Memory B cell (primary cell): ENCODE data around the gene ZMAT5.

Experiments used
- ATAC-seq: fragments of 150-1000 bp; cut with Tn5 transposase; 2 replicates; pipeline ENCODE4 v1.10.0; 2021; ENCODE audit warnings: low read depth, mild to moderate bottlenecking, moderate library complexity
- DNase-seq, 2 donors: peaks; one replicate each; pipeline ENCODE4 v3.0.0; 2022; ENCODE audit warnings: low spot score in 2 of 2
- H3K27ac Mint-ChIP-seq: one replicate; pipeline ENCODE4 v1.8.0; 2022; ENCODE audit warnings: mild to moderate bottlenecking, moderate library complexity, mixed read lengths
- H3K27me3 Mint-ChIP-seq: one replicate; pipeline ENCODE4 v1.8.0; 2022; ENCODE audit warnings: mixed read lengths
- H3K36me3 Mint-ChIP-seq: one replicate; pipeline ENCODE4 v1.8.0; 2022; ENCODE audit warnings: mild to moderate bottlenecking, mixed read lengths
- H3K4me1 Mint-ChIP-seq: one replicate; pipeline ENCODE4 v1.8.0; 2022; ENCODE audit warnings: mixed read lengths
- H3K4me3 Mint-ChIP-seq: one replicate; pipeline ENCODE4 v1.8.0; 2022; ENCODE audit warnings: mild to moderate bottlenecking, moderate library complexity, mixed read lengths
- H3K9me3 Mint-ChIP-seq: one replicate; pipeline ENCODE4 v1.8.0; 2022; ENCODE audit warnings: mixed read lengths

ZMAT5 gene

DNA sequence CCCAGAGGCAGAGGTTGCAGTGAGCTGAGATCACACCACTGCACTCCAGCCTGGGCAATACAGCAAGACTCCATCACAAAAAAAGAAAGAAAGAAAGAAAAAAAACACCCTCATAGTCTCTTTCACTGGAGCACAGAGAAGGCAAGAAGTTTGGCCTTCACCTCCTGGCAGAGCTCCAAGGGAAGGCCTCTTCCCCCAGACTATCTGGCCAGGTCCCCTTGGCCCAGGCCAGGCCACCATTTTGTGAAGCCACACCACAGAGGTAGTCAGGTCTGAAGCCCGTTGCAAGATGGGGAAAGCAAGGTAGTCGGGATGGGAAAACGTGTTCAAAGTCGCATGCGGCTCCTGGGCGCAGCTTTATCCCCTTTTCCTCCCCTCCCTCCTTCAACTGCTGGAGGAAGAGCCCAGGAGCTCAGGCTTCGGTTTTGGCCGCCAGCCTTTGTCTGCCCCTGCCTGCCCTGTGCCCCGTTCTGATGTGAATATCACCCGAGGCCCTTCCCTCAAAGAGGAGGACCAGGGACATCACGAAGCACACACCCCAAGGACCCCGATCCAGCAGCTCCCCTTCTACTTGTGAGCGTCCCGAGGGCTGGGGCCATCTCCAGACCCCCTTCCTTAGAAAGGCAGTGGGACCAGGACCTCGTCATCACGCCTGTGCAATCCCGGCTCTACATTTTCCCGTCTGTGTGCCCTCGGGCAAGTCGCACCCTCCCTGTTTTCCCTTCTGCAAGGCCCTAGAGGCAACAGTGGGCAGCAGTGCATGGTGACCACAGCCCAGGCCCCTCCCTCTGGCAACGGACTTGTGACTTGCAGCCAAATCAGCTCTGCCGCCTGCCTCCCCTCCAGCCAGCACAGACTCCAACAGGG, 29.3 kb downstream of the ZMAT5 start:
- ATAC-seq: no peak
- H3K27ac Mint-ChIP-seq: no peak overlapping the region
- DNase-seq: no peak
- no peaks in the 10 kb centered on the region for H3K27me3 Mint-ChIP-seq
- no peaks in the 10 kb centered on the region for H3K4me1 Mint-ChIP-seq
- no peaks in the 10 kb centered on the region for H3K9me3 Mint-ChIP-seq
- peaks cover 27% of the 10 kb centered on the region for H3K36me3 Mint-ChIP-seq
- no peak overlapping the region for H3K4me3 Mint-ChIP-seq

- Mint-ChIP-seq H3K27ac (no peak overlapping the region), H3K27me3 (no peaks in the 10 kb centered on the region)
- no peak for ATAC-seq
Observed at GRCh38 chr22:29735416-29735815, 31.4 kb downstream of the ZMAT5 start.

GRCh38 chr22:29734838-29735237, 32.0 kb downstream of the ZMAT5 start:
- DNase-seq (no peak), ATAC-seq (no peak)
- Mint-ChIP-seq H3K4me1 (no peaks in the 10 kb centered on the region), H3K27ac (no peak overlapping the region), H3K4me3 (no peak overlapping the region), H3K27me3 (no peaks in the 10 kb centered on the region), H3K36me3 (peaks cover 22% of the 10 kb centered on the region), H3K9me3 (no peaks in the 10 kb centered on the region)

More at GRCh38 chr22:29735416-29735815, 31.4 kb downstream of the ZMAT5 start:
- Mint-ChIP-seq H3K4me3 (no peak overlapping the region), H3K4me1 (no peaks in the 10 kb centered on the region), H3K36me3 (peaks cover 22% of the 10 kb centered on the region), H3K9me3 (no peaks in the 10 kb centered on the region)
- no peak for DNase-seq

DNA sequence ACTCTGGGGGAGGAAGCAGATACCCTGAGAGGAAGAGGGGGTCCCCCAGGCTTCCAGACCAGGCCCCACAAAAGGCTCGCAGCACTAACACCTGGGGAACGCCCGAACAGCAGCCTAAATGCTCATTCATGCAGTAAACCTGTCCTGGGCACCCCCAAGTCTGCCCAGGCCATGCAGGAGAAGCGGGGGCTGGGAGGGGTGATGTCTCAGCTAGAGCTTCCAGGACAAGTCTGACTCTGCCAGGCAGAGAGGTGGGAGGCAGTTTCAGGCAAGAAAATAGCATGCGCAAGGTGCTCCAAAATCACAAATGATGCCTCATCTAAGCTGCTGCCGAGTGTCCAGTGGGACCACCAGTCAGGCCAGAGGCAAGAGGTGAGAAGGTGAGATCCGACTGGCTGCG, 32.4 kb downstream of the ZMAT5 start:
- H3K36me3 Mint-ChIP-seq: peaks cover 19% of the 10 kb centered on the region
- H3K27me3 Mint-ChIP-seq: no peaks in the 10 kb centered on the region
- DNase-seq: no peak

GRCh38 chr22:29733362-29734201, 33.2 kb downstream of the ZMAT5 start:
- no peak overlapping the region for H3K27ac Mint-ChIP-seq

More for the DNA sequence above, 32.4 kb downstream of the ZMAT5 start:
- H3K4me1 Mint-ChIP-seq: no peaks in the 10 kb centered on the region
- no peaks in the 10 kb centered on the region for H3K9me3 Mint-ChIP-seq
- no peak overlapping the region for H3K27ac Mint-ChIP-seq
- ATAC-seq: no peak
- no peak overlapping the region for H3K4me3 Mint-ChIP-seq

GRCh38 chr22:29732883-29733282, 33.9 kb downstream of the ZMAT5 start:
- Mint-ChIP-seq H3K9me3 (no peaks in the 10 kb centered on the region), H3K36me3 (peaks cover 17% of the 10 kb centered on the region), H3K27ac (no peak overlapping the region), H3K27me3 (no peaks in the 10 kb centered on the region), H3K4me1 (no peaks in the 10 kb centered on the region), H3K4me3 (no peak overlapping the region)
- DNase-seq: no peak
- ATAC-seq: no peak

More at GRCh38 chr22:29733362-29734201, 33.2 kb downstream of the ZMAT5 start:
- DNase-seq (no peak), ATAC-seq (no peak)
- H3K36me3 Mint-ChIP-seq: peaks cover 17% of the 10 kb centered on the region
- no peak overlapping the region for H3K4me3 Mint-ChIP-seq
- no peaks in the 10 kb centered on the region for H3K4me1 Mint-ChIP-seq
- no peaks in the 10 kb centered on the region for H3K9me3 Mint-ChIP-seq
- H3K27me3 Mint-ChIP-seq: no peaks in the 10 kb centered on the region

GRCh38 chr22:29731058-29731850, 35.6 kb downstream of the ZMAT5 start:
- DNase-seq (no peak), ATAC-seq (no peak)
- H3K27me3 Mint-ChIP-seq: peaks cover 1% of the 10 kb centered on the region
- H3K4me1 Mint-ChIP-seq: no peaks in the 10 kb centered on the region
- H3K9me3 Mint-ChIP-seq: no peaks in the 10 kb centered on the region
- peaks cover 13% of the 10 kb centered on the region for H3K36me3 Mint-ChIP-seq
- no peak overlapping the region for H3K4me3 Mint-ChIP-seq
- H3K27ac Mint-ChIP-seq: no peak overlapping the region

DNA sequence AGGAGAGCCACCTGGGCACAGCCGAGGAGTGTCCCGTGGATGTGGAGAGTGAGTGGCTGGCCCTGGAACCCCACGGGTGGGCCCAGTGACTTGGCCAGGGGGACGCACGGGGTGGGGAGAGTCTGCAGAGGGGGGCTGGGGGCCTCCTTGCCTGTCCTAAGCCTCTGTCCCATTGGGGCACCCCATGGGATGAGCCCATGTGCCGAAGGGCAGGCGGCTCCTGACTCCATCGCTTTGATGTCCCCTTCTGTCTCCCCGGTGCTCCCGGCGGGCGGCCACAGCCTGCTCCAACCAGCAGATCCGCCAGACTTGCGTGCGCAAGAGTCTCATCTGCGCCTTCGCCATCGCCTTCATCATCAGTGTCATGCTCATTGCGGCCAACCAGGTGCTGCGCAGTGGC, 37.6 kb downstream of the ZMAT5 start:
- ATAC-seq (no peak), DNase-seq (no peak)
- Mint-ChIP-seq H3K36me3 (peaks cover 9% of the 10 kb centered on the region), H3K4me1 (no peaks in the 10 kb centered on the region), H3K9me3 (no peaks in the 10 kb centered on the region), H3K27ac (no peak overlapping the region), H3K27me3 (peaks cover 1% of the 10 kb centered on the region), H3K4me3 (no peak overlapping the region)

GRCh38 chr22:29727131-29727523, 39.7 kb downstream of the ZMAT5 start:
- ATAC-seq (no peak), DNase-seq (no peak)
- no peaks in the 10 kb centered on the region for H3K9me3 Mint-ChIP-seq
- H3K4me3 Mint-ChIP-seq: no peak overlapping the region
- H3K4me1 Mint-ChIP-seq: no peaks in the 10 kb centered on the region
- H3K36me3 Mint-ChIP-seq: peaks cover 6% of the 10 kb centered on the region
- H3K27ac Mint-ChIP-seq: no peak overlapping the region
- peaks cover 5% of the 10 kb centered on the region for H3K27me3 Mint-ChIP-seq

- Mint-ChIP-seq H3K4me3 (no peak overlapping the region), H3K36me3 (peaks cover 6% of the 10 kb centered on the region), H3K9me3 (no peaks in the 10 kb centered on the region), H3K27me3 (peaks cover 8% of the 10 kb centered on the region), H3K27ac (no peak overlapping the region), H3K4me1 (no peaks in the 10 kb centered on the region)
- no peak for ATAC-seq
- no peak for DNase-seq
Observed at GRCh38 chr22:29726512-29727130, 40.2 kb downstream of the ZMAT5 start.

DNA sequence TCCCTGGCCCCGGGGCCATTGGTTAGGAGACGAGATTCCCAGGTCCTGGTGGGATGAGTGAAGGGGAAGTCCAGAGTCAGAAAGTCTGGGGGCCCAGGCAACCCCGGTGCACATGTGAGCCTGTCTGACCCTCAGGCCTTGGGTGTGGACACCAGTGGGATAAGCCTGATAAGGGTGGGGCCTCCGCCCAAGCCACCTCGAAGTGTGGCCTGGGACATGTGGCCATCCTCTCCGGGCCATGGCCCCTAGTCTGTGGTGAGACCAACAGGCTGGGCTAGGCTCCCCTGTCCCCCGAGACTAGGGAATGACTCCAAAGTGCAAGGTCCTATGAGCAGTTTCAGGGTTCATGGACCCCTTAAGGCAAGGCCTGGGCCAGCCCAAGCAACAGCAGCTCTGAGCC, 40.7 kb downstream of the ZMAT5 start:
- Mint-ChIP-seq H3K27me3 (peaks cover 12% of the 10 kb centered on the region), H3K9me3 (no peaks in the 10 kb centered on the region), H3K4me1 (no peaks in the 10 kb centered on the region), H3K36me3 (peaks cover 6% of the 10 kb centered on the region), H3K4me3 (no peak overlapping the region), H3K27ac (no peak overlapping the region)
- ATAC-seq: no peak
- DNase-seq: no peak

GRCh38 chr22:29724843-29725242, 42.0 kb downstream of the ZMAT5 start:
- H3K4me1 Mint-ChIP-seq: no peaks in the 10 kb centered on the region
- no peak overlapping the region for H3K4me3 Mint-ChIP-seq
- ATAC-seq (no peak), DNase-seq (no peak)
- no peaks in the 10 kb centered on the region for H3K9me3 Mint-ChIP-seq
- H3K36me3 Mint-ChIP-seq: no peaks in the 10 kb centered on the region
- H3K27ac Mint-ChIP-seq: no peak overlapping the region
- H3K27me3 Mint-ChIP-seq: peaks cover 12% of the 10 kb centered on the region

- peaks cover 18% of the 10 kb centered on the region for H3K27me3 Mint-ChIP-seq
- ATAC-seq: no peak
- H3K4me1 Mint-ChIP-seq: peaks cover 4% of the 10 kb centered on the region
- H3K27ac Mint-ChIP-seq: no peak overlapping the region
- DNase-seq: no peak
- H3K9me3 Mint-ChIP-seq: no peaks in the 10 kb centered on the region
- no peaks in the 10 kb centered on the region for H3K36me3 Mint-ChIP-seq
- H3K4me3 Mint-ChIP-seq: no peak overlapping the region
Observed at GRCh38 chr22:29723766-29724165, 43.0 kb downstream of the ZMAT5 start.
